Endothelial cell of umbilical vein (primary cell): Measurements from ENCODE around the gene BTG1.

Source experiments
- EZH2 ChIP-seq: IDR thresholded peaks from 2 replicates; pipeline ENCODE4 v1.6.1; 2012; ENCODE audit warnings: borderline replicate concordance, low read depth, mild to moderate bottlenecking, moderate library complexity, low read length, inconsistent platforms; ENCODE audit not compliant: severe bottlenecking
- FOS ChIP-seq: IDR thresholded peaks from 2 replicates; pipeline ENCODE4 v1.6.1; 2011; ENCODE audit warnings: mild to moderate bottlenecking, low read length, moderate library complexity, borderline replicate concordance; ENCODE audit not compliant: insufficient read depth
- POLR2A ChIP-seq: IDR thresholded peaks from 2 replicates; pipeline ENCODE4 v1.6.1; 2012; ENCODE audit warnings: low read depth, mild to moderate bottlenecking, control low read depth, low read length
- POLR2AphosphoS5 ChIP-seq: IDR thresholded peaks from 2 replicates; pipeline ENCODE4 v1.6.1; 2012; ENCODE audit warnings: low read depth, mild to moderate bottlenecking, control low read depth, low read length, moderate library complexity; ENCODE audit not compliant: insufficient read depth
- TF ChIP-seq, protein P1 (sequence below), 2 donors: IDR thresholded peaks; 1 replicate in 1 of 2; 2 replicates in 1 of 2; pipeline ENCODE4 v1.5.1; 2011; ENCODE audit warnings: low read length in 2 of 2, mild to moderate bottlenecking in 2 of 2, moderate library complexity in 2 of 2, control low read depth in 1 of 2, inconsistent platforms in 1 of 2, low read depth in 1 of 2; ENCODE audit not compliant: insufficient read depth in 1 of 2; ENCODE audit errors: extremely low read depth in 1 of 2
- TF ChIP-seq, protein P2 (sequence below): IDR thresholded peaks from 2 replicates; pipeline ENCODE4 v1.6.1; 2011; ENCODE audit not compliant: insufficient read depth, insufficient read length

DNA sequence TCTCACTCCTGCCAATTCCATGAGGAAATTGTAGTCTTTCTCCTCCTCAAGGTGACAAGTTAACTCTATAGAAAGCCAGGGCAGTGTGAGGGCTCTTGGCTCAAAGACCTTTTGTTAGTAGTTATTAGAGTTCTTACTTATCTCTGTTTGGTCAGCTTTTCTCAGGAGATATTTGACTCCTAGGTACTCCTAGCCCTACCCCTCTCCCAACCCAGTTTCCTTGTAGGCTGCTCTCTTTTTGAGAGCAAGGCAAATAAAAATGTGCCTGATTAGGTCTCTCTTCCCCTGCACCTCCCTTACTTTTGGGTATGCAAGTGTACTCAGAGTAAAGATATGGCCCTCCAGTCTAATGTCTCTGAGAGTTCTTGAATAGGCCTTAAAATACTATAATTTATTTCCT, 23.8 kb downstream of the BTG1 start:
- TF ChIP-seq, protein P1, sequence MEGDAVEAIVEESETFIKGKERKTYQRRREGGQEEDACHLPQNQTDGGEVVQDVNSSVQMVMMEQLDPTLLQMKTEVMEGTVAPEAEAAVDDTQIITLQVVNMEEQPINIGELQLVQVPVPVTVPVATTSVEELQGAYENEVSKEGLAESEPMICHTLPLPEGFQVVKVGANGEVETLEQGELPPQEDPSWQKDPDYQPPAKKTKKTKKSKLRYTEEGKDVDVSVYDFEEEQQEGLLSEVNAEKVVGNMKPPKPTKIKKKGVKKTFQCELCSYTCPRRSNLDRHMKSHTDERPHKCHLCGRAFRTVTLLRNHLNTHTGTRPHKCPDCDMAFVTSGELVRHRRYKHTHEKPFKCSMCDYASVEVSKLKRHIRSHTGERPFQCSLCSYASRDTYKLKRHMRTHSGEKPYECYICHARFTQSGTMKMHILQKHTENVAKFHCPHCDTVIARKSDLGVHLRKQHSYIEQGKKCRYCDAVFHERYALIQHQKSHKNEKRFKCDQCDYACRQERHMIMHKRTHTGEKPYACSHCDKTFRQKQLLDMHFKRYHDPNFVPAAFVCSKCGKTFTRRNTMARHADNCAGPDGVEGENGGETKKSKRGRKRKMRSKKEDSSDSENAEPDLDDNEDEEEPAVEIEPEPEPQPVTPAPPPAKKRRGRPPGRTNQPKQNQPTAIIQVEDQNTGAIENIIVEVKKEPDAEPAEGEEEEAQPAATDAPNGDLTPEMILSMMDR (IDR thresholded peaks at IDR 0.05; ENCODE audit: extremely low read depth in 1 of 2, insufficient read depth in 1 of 2, low read depth in 1 of 2, low read length in 2 of 2): no peak
- TF ChIP-seq FOS (no peak), EZH2 (no peak), POLR2A (no peak), POLR2AphosphoS5 (no peak)
- TF ChIP-seq, protein P2, sequence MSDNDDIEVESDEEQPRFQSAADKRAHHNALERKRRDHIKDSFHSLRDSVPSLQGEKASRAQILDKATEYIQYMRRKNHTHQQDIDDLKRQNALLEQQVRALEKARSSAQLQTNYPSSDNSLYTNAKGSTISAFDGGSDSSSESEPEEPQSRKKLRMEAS: no peak
